ENCODE results near the gene INSIG1.

DNA sequence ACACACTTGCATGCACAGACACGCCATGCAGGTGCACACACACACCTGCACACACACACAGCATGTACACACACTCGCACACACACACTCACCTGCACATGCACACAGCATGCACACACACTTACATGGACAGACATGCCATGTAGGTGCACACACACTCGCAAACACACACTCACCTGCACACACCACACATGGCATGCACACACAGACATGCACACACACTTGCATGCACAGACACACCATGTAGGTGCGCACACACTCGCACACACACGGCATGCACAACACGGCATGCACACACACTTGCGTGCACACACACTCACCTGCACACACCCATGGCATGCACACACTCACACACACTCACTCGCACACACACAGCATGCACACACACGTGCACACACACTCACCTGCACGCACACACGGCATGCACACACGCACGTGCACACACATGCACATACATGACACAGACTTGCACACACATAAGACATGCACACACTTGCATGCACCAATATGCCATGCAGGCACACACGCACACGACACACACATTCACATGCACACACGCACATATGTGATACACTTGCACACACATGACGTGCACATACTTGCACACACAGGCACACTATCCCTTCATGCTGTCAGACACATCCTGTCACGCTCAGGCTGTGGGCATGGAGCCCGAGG is 56.8 kb downstream of the INSIG1 start:
- TF ChIP-seq EZH2 (IDR thresholded peaks at IDR 0.05; ENCODE audit: insufficient read depth, poor library complexity, severe bottlenecking) = no peak
- TF ChIP-seq EZH2phosphoT487 (IDR thresholded peaks at IDR 0.05; ENCODE audit: insufficient read depth, low read depth) = no peak
